ENCODE data around the gene CMSS1. TPM values are rescaled to one million over a fixed set of nuclear protein-coding genes. Genes with fewer than 3 reads are reported as not detected.

The CMSS1 gene
- total and polyA plus RNA-seq, 2 of the 13 experiments (the other 11 are each of a cell fraction or from before 2014, with no cell fraction given): 6.4 to 48.7 TPM

DNA sequence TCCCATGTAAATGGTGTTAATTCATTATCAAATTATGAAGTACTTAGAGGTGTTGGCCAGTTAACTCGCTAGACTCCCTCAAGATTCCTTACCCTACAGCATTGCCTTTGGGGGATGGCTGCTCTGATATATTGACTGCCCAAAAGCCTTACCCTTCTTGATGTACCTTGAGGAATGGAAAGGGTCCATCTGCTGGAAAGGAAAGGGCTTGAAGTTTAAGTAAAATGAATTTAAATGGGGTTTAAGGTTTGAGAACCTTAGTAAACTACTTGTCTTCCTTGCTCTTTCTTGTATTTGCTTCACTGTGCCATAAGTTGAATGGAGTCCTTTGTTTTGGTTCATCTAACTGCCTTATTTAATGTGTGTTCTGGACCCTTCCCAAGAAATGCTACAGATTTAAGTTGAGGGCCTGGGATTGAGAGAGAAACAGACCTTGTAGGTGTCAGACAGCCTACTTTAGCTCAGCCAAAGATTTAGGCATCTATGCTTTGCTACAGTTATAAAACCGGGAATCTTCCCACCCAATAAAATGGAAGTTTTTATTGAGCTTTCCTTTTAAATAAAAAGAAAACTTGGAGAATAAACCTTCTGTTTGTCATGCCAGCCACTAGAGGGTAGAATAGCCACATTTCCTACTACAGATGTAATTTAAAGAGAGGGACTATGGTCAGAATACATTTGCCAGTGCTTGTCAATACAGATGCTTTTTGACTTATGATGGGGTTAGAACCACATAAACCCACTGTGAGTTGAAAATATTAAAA lies 25.3 kb downstream of the CMSS1 start (continued):
- TF ChIP-seq ZNF263 (CRISPR knock-in tag; IDR thresholded peaks at IDR 0.05) (no peak), EZH2 (conservative IDR thresholded peaks at IDR 0.05; ENCODE audit: low read depth, low read length) (no peak), ZNF414 (CRISPR knock-in tag; IDR thresholded peaks at IDR 0.05) (no peak), BATF2 (CRISPR knock-in tag; IDR thresholded peaks at IDR 0.05) (no peak), AHDC1 (CRISPR knock-in tag; IDR thresholded peaks at IDR 0.05; ENCODE audit: borderline replicate concordance) (no peak), ZNF75D (CRISPR knock-in tag; IDR thresholded peaks at IDR 0.05; ENCODE audit: borderline replicate concordance) (no peak), KLF16 (CRISPR knock-in tag; IDR thresholded peaks at IDR 0.05) (no peak), TGIF2 (CRISPR knock-in tag; IDR thresholded peaks at IDR 0.05) (no peak), DNMT1 (CRISPR knock-in tag; IDR thresholded peaks at IDR 0.05) (no peak), ZNF747 (CRISPR knock-in tag; IDR thresholded peaks at IDR 0.05; ENCODE audit: borderline replicate concordance) (no peak)
- TF ChIP-seq, protein P1, sequence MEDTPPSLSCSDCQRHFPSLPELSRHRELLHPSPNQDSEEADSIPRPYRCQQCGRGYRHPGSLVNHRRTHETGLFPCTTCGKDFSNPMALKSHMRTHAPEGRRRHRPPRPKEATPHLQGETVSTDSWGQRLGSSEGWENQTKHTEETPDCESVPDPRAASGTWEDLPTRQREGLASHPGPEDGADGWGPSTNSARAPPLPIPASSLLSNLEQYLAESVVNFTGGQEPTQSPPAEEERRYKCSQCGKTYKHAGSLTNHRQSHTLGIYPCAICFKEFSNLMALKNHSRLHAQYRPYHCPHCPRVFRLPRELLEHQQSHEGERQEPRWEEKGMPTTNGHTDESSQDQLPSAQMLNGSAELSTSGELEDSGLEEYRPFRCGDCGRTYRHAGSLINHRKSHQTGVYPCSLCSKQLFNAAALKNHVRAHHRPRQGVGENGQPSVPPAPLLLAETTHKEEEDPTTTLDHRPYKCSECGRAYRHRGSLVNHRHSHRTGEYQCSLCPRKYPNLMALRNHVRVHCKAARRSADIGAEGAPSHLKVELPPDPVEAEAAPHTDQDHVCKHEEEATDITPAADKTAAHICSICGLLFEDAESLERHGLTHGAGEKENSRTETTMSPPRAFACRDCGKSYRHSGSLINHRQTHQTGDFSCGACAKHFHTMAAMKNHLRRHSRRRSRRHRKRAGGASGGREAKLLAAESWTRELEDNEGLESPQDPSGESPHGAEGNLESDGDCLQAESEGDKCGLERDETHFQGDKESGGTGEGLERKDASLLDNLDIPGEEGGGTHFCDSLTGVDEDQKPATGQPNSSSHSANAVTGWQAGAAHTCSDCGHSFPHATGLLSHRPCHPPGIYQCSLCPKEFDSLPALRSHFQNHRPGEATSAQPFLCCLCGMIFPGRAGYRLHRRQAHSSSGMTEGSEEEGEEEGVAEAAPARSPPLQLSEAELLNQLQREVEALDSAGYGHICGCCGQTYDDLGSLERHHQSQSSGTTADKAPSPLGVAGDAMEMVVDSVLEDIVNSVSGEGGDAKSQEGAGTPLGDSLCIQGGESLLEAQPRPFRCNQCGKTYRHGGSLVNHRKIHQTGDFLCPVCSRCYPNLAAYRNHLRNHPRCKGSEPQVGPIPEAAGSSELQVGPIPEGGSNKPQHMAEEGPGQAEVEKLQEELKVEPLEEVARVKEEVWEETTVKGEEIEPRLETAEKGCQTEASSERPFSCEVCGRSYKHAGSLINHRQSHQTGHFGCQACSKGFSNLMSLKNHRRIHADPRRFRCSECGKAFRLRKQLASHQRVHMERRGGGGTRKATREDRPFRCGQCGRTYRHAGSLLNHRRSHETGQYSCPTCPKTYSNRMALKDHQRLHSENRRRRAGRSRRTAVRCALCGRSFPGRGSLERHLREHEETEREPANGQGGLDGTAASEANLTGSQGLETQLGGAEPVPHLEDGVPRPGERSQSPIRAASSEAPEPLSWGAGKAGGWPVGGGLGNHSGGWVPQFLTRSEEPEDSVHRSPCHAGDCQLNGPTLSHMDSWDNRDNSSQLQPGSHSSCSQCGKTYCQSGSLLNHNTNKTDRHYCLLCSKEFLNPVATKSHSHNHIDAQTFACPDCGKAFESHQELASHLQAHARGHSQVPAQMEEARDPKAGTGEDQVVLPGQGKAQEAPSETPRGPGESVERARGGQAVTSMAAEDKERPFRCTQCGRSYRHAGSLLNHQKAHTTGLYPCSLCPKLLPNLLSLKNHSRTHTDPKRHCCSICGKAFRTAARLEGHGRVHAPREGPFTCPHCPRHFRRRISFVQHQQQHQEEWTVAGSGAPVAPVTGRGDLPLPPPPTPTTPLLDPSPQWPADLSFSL (CRISPR knock-in tag; IDR thresholded peaks at IDR 0.05): no peak
- TF ChIP-seq, protein P2, sequence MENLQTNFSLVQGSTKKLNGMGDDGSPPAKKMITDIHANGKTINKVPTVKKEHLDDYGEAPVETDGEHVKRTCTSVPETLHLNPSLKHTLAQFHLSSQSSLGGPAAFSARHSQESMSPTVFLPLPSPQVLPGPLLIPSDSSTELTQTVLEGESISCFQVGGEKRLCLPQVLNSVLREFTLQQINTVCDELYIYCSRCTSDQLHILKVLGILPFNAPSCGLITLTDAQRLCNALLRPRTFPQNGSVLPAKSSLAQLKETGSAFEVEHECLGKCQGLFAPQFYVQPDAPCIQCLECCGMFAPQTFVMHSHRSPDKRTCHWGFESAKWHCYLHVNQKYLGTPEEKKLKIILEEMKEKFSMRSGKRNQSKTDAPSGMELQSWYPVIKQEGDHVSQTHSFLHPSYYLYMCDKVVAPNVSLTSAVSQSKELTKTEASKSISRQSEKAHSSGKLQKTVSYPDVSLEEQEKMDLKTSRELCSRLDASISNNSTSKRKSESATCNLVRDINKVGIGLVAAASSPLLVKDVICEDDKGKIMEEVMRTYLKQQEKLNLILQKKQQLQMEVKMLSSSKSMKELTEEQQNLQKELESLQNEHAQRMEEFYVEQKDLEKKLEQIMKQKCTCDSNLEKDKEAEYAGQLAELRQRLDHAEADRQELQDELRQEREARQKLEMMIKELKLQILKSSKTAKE (CRISPR knock-in tag; IDR thresholded peaks at IDR 0.05; ENCODE audit: borderline replicate concordance): no peak

All from HepG2 (cell line).